Daoy (cell line): ENCODE measurements around the gene TOX3. TPM values are rescaled to one million over a fixed set of nuclear protein-coding genes. Genes with fewer than 3 reads are reported as not detected.

Source experiments
- DNase-seq: peaks from one replicate; pipeline ENCODE4 v3.0.0-alpha.2; 2015; ENCODE audit warnings: low read depth
- total RNA-seq: library from RNA; depleted of rRNA; stranded (reverse); fragments of >200 nt; shearing (Covaris generic); gene quantifications from 2 replicates; pipeline ENCODE4 v1.2.3, GENCODE V29; 2014

TOX3 gene
- total RNA-seq, 1 experiment from 2014 or later = not detected

DNA sequence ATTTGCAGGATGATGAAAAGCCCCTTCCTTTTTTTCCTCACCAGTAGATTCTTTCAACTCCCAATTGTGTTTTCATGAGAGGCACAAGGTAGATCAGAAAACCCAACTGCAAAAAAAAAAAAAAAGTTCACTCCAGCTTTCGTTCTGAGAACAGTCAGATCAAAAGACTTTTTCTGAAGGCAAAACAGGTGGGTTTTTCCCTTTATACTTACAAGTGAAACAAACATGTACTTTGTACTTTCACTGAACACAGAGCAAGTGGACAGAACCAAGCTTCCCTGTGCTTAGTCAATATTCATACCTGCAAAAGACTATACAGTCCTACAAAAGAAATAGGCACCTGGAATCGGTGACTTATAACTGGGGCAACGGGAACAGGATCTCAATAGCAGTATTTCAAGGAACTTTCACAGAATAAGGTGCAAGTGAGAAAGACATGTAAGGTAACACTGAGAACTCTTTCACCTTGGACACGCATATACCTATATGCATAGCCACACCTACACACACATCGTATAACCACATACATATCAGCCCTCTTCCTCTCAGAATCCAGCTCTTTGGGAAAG is 54.1 kb downstream of the TOX3 start:
- no peak for DNase-seq

DNA sequence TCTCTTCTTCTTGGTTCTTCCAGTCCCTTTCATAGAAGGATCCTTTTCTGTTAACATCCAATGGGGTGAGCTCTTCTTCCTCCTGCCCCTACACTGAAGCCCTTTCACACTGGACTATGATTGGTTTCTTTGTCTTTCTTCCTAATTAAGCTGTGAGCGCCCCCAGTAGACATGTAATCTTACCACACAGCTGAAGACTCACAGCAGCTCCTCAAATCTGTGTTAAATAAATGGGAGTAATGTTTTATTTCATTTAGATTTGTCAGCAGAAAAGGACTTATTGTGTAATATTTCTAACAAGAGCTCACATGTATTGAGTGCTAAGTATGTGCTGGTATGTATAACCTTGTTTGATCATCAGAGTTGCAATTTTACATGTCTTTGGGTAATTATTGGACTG is 55.7 kb downstream of the TOX3 start:
- DNase-seq = no peak

DNA sequence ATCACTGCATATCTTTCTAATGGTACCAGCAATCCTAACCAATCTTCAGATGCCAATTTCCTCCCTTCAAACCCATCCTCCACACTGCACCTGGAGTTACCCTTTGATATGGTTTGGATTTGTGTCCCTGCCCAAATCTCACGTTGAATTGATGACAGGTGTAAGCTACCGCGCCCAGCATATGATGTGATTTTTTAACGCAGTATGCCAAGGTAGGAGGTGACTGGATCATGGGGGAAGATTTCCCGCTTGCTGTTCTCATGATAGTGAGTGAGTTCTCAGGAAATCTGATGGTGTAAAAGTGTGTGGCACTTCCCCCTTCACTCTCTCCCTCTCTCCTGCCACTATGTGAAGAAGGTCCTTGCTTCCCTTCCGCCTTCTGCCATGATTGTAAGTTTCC is 57.0 kb downstream of the TOX3 start:
- DNase-seq = no peak

DNA sequence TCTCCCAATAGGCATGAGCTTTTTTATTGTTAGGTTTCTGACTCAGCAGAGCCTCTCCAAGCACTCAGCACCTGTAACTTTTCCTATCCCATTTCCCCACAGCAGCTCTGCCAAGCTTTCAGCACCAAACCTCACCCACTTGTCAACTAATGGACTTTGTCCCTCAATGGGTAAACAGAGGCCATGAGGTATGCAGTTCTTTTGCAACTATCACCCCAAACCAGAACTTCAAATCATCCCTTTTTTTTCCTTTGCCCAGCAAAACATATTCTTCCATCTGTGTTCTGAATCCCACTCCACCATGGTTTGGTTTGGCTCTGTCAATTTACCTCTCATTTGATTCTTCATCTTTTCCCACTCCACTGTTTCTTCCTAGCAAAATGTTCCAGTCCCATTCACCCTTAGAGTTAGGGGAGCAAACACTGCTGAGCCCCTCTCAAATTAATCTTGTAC is 58.1 kb downstream of the TOX3 start:
- no peak for DNase-seq

DNA sequence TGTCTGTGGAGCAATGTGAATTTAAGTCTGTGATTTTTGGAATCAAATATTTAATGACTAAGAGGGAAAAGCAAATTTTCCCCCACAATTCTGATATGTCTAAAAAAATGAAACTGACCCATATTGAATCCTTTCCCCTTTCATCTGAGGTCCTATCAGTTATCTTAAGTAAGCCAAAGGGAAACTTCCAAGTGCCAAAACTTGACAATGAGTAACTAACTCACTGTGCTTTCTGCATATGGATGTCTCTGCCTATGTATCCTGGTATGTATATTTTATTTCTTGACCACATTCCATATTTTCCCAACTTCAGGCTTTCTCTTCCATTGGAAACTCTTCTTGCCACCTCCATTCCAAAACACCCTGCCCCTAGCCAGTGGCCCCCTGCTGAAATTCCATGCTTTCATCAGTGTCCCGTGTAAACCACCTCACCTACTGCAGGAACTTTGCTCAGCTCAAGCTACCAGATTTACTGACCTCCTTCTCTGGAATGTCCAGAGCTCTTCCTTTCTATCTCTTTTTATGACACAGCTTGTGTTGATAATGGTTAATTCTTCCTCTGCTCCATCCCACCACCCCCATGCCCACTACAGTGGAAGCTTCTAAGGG is 59.0 kb downstream of the TOX3 start:
- no peak for DNase-seq

DNA sequence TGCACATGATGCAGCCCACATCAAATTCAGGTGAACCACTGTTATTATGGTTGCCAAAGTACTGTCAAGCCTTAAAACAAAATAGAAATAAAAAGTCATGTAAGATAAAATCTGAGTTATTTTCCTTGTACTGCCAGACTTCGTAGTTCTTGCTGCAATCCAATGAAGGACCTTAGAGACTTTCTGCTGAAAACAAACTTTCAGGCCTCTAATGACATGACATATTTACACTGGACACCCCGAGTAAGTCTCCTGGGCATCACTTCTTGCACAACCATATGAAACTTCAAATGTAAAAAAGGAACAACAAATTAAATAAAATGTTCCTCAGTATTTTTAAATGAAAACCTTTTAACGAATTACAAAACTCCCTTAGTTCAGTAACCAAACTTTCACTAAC is 66.7 kb downstream of the TOX3 start:
- DNase-seq = no peak

DNA sequence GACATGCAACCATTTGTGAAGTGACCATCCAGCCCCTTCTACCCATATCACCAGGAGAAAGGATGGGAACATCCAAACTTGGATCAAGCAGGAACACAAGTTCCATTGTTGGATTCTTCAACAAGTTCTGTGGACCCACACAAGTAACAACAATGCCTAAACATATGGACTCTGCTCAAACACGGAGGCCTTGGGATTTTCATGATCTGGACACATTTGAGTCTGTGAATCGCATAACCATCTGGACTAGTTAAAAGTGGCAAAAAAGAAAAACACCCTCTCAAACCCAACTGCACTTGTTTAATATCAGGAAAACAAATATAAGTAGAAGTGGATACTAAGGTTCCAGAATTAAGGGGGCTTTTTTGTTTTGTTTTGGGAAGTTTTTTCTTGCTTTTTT is 70.8 kb downstream of the TOX3 start:
- no peak for DNase-seq

DNA sequence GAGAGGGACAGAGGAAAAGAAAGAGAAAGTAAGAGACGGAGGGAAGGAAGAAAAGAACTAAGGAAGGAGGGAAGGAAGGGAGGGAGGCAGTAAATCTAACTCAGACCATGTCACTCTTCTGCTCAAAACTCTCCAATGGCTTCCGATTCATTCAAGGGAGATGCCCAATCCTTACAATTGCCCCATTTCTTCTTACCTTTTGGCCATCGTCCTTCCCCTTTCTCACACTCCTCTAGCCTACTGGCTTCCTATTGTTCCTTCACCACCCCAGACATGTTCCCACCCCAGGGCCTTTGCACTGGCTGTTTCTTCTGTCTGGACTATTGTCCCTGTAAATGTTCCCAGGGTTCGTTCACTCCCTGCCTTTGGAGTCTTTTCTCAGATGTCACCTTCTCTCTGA is 72.3 kb downstream of the TOX3 start:
- no peak for DNase-seq

DNA sequence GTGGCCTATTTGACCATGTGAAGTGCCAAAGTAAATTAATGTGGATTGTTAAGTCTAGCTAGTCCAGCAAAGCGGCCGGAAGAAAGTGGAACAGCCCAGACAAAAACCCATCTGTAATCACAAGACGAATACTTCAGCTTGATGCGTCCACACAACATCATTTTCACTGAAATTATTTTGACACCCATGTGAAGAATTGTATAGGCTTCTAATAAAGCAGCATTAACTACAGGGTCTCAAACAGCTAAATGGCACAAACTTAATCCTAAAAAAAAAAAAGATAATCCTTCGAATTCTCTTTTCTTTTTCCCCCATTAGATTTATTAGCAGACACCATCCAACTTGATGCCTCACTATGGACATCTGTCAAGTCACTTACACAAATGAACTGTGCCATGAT is 73.8 kb downstream of the TOX3 start:
- DNase-seq = no peak

DNA sequence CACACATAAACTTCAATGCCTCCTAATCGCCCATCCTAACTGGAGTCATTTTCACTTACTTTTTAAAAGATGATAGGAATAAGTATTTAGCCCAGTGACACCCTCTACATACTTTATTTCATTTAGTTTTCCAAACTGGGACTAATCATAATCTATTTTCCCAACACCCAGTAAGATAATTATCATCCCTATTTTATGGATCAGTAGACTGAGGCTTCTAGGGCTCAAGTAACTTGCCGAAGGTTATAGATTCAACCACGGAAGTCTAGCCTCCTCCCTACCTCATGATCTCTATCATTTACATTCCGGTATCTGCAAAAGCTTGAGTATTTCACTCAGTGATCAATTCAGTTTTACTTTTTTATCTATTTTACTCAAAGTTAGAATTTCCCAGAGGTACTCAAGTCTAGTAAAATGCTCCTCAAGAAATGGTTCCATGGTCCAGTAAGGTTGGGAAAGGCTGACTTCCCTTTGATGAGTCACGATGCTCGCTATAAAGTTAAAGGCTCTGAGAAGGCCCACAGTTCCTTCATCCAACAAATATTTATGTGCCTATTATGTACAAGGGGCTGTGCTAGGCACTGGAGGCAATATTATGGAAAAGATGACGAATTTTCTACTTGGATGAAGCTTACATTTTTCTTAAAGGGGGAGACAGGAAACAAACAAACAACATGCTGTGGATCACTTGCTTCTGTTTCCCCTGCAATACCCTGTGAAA is 75.1 kb downstream of the TOX3 start:
- no peak for DNase-seq

DNA sequence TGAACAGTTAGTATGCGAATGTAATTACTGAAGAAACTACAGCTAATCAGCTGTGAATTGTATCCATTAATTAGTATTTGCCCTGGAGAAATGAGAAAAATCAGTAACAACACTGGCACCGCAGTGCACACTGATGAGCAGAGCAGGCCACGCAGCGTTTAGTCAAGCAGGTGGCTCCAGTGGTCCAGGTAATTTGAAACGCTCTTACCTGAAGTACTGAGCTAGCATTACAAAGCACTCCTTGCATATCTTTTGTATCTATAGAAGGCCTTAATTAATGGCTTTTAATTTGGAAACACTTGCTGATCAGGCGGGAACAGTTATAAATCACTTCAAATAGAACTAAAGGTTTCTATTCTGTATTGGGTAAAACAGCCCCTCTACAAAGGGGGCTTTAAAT is 76.4 kb downstream of the TOX3 start:
- DNase-seq = no peak

DNA sequence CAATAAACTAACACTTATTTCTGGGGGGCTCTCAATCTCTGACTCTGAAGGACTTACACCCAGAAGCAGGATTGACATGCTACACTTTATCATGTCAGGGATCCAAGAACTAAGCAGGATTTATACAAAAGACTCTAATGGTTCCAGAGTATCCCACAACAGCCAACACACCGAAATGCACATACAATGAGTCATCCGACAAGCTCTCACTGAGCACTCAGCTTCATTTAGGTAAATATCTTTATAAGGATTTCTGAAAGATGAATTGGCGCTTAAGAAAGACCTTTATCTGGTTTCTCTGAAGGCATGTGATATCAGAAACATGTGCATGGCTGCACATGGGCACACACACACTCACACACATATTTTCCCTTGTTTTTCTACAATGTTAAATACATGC is 77.2 kb downstream of the TOX3 start:
- no peak for DNase-seq

DNA sequence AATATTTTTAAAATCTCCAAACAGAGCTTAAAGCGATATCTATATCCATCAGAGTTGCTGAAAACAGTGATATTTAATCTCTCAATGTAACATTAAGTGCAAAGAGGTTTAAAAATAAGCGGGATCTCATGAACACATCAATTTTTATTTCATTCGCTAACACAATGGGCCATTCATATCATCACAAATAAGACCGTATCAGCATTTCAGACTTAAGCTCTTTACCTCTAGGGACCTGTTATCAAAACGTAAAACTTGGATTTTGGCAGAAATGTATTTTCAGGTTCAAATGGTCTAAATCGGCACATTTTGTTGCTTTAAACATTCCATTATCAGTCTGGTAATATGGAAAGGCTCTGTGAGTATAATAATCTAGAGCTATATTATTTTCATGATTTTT is 77.9 kb downstream of the TOX3 start:
- DNase-seq = no peak

DNA sequence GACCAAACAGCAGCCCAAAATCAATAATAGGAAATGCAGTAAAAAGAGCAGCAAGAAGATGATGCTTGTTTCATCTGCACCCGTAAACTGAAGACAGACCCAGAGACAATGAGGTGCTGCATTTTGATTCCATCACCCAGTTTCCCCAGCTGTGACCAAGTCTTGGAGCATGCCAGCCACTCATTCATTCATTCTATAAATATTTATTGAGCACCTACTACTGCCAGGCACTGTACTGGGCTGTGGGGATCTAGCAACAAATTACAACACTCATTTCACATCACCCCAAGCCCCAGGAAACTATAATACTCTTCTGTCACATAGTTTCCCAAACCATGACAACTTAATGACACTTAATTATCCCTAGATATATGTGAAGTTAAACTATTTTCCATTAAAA is 79.2 kb downstream of the TOX3 start:
- DNase-seq = no peak

DNA sequence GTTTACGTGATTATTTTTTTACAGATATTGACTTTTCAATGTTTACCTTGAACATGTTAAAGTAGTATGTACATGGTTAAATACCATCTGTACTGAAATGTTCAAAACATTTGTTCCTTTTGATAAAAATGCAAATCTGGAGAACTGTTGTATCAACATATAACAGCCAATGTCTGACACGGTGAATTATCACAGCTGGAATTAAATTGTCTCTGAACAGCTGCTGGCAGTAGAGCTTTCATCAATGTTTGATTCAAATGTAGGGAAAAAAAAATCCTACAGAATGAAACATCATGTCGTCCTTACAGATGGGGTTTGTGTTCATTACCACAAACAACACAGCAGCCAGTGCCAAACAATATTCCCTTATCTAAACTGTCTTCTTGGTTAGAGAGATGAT is 79.9 kb downstream of the TOX3 start:
- no peak for DNase-seq

DNA sequence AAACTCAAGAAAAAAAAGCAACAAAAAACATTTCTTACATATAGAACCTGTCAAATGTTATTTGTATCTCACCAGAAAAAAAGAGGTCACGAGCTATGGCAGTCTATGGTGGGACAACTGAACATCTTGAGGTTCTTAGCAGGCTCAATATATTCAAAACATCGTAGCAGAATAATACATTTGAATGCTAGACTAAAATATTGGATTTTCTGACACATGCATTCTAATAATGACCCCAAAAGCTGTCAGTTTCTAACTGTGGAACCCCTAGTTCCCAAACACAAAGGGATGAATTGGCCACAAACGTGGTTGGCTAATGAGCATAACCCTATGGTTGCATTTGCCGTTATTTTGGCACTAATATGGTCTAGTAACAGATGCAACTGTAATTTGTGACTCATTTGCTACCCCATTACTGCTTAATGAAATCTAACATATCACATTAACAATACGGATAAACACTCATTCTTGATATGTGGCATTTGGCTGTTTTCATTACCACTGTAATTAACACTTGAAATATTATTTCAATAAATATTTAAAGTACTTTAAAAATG is 81.2 kb downstream of the TOX3 start:
- DNase-seq = no peak

DNA sequence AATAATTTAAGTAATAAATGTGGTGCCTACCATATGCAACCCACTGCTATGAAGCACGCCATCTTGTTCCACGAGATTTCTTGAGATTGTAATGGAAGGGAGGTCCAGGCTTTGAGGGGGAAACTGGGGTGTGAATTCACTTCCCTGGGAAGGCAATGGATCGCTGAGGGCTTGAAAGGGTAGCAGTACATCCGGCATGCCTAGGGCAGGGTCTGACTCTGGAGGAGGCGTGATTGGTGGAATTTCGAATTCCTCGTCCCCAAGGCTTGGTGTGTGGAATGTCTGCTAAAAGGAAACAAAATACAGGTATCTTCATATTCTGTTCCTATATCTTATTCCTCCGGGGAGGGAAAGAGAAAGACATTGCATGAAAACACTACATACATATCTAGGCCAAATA is 83.0 kb downstream of the TOX3 start:
- DNase-seq = no peak

DNA sequence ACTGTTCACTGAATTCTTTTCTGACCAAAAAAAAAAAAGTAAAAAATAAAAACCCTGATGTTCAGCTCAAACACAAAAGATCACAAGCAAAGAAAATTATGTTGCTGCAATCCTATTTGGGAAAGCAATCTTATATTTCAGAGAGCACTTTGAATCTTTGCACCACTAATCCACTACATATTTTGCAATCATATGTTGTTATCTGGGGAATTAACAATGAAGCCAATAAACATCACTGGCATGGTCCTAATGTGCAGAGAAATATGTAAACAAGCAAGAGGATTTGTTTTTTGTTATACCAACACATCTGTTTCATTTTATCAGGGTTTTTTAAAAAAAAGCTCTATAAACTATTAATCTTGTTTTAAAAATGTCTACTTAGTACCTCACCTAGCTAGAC is 84.1 kb downstream of the TOX3 start:
- DNase-seq = no peak

DNA sequence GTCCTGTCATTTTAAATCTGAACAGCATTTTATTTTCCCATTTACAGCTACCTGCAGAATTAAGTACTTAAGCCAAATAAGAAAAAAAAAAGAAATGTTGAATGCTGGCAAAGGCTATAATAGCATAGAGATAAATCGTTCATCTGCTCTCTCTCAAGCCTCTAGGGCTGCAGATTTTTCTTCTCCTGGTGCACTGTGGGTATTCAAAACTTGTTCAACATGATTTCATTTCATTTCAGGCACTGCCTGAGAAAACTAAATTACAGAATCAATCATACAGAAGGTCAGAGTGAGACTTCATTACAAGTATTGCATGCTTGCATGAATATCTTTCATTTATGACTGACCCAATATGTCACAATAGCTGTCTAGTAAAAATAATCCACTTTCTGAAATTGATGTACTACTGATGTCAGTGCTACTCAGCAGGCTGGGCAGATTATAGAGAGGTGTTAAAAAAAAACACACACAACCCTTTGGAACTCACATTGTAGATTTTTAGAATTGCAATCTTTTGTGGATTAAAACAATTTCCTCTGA is 86.2 kb downstream of the TOX3 start:
- no peak for DNase-seq

DNA sequence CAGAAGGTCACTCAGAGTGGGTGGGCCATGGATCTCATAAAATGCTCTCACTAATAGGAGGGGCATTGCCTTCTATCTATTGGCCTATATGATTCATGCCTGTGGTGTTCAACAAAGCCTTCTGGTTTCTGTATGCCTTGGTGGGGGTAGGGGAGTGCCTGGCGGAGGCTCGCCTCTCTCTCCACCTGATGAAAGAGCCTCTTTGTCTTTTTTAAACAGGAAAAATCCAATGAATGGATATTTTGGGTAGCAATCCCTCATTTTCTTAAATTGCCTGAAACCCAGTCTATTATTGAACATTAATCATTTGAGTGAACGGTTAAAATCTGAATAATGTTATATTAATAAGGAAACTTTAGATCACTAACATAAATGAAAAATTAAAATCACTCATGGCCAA is 90.6 kb downstream of the TOX3 start:
- no peak for DNase-seq

DNA sequence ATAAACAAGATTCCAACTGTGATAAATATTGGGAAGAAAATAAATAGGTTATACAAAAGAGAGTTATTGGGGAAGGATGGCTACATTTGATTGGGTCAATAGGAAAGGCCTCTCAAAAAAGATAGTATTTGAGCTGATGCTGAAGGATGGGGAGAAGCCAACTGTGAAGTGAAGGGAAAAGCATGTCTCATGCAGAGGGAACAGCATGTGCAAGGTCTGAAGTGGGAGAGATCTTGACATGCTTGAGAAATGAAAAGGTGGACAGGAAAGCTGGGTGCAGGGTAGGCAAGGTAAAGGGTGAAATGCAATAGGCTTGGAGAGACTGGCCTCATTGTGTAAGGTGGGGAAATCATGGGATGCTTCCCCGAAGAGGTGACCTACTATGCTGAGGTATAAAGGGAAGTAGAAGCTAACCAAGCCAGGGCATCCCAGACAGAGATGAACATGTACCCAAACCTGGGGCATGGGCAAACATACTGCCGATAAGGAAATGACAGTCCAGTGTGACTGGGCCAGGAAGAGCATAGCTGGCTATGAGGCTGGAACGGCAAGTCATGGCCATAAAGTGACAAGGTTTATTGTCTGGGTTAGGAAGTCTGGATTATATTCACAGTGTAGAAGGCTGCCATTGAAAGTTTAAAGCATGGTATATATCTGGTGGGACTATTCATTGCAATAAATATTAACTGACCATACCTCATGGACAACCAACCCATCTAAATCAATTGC is 91.2 kb downstream of the TOX3 start:
- no peak for DNase-seq

DNA sequence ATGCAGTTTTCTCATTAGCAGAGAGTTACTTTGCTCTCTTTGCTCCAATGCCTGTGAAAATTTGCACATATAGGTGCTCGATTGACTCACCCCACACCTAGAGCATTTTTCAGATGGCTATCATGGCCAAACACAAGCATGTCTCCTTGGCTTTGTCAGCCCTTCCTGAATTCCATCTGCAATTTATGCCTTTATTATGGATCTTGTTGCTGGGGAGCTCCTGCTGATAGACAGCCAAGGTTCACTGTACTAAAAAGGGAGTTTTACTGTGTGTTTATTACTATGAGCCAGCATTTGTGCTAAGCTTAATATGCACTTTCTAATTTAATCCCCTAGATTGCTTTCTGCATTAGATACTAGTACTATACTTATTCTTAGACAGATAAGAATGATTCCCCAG is 93.3 kb downstream of the TOX3 start:
- DNase-seq = no peak
